CD14-positive monocyte (primary cell): ENCODE data around the gene PRTFDC1. TPM values are rescaled to one million over a fixed set of nuclear protein-coding genes. Genes with fewer than 3 reads are reported as not detected.
"Not testable (repeated sequence)": the region's sequence is repeated elsewhere in the genome, so short reads cannot be mapped to it uniquely, and the experiment has no call there.

ENCODE experiments used
- DNase-seq, 3 donors: peaks; one replicate each; pipeline ENCODE4 v3.0.0-alpha.2; 2011 to 2022
- H2AFZ ChIP-seq: 2 replicates; pipeline ENCODE4 v1.6.0; 2012; ENCODE audit warnings: mild to moderate bottlenecking, low read depth, low read length, inconsistent platforms; ENCODE audit not compliant: insufficient read depth, poor library complexity, severe bottlenecking
- H3K27ac ChIP-seq, 2 donors: 1 replicate in 1 of 2; 2 replicates in 1 of 2; pipeline ENCODE4 v1.5.1; 2012 to 2013; ENCODE audit warnings: low read length in 2 of 2, control low read depth in 1 of 2, inconsistent platforms in 1 of 2, low read depth in 1 of 2, mild to moderate bottlenecking in 1 of 2
- H3K27me3 ChIP-seq, 2 donors: one replicate each; pipeline versions ENCODE4 v1.6.0 to v1.6.1; 2011 to 2013; ENCODE audit warnings: low read length in 2 of 2; ENCODE audit not compliant: control insufficient read depth in 2 of 2, insufficient read depth in 2 of 2
- H3K36me3 ChIP-seq, 2 donors: replicated peaks in 1 of 2; 1 replicate in 1 of 2; 2 replicates in 1 of 2; pipeline versions ENCODE4 v1.5.1 to v1.6.1; 2012 to 2013; ENCODE audit warnings: low read length in 2 of 2, control low read depth in 1 of 2, inconsistent platforms in 1 of 2, mild to moderate bottlenecking in 1 of 2; ENCODE audit not compliant: insufficient read depth in 2 of 2, control insufficient read depth in 1 of 2
- H3K4me1 ChIP-seq, 2 donors: 1 replicate in 1 of 2; 2 replicates in 1 of 2; pipeline versions ENCODE4 v1.5.1 to v1.6.1; 2012 to 2013; ENCODE audit warnings: low read length in 2 of 2, control low read depth in 1 of 2, inconsistent platforms in 1 of 2, mild to moderate bottlenecking in 1 of 2, moderate library complexity in 1 of 2; ENCODE audit not compliant: insufficient read depth in 2 of 2, control insufficient read depth in 1 of 2
- H3K4me2 ChIP-seq: replicated peaks from 2 replicates; pipeline ENCODE3; 2012; ENCODE audit warnings: low read length, moderate library complexity, mild to moderate bottlenecking; ENCODE audit not compliant: poor library complexity, severe bottlenecking; ENCODE audit errors: extremely low read depth
- H3K4me3 ChIP-seq, 3 experiments: fragments of 200-600 bp in 1 of 3; sonication (generic) in 1 of 3; replicated peaks in 1 of 3; 1 replicate in 2 of 3; 2 replicates in 1 of 3; pipeline ENCODE4 v1.5.1; 2011 to 2013; ENCODE audit warnings: low read length in 3 of 3, mild to moderate bottlenecking in 3 of 3, control low read depth in 2 of 3, low read depth in 2 of 3, inconsistent platforms in 1 of 3, moderate library complexity in 1 of 3
- H3K79me2 ChIP-seq: 2 replicates; pipeline ENCODE4 v1.6.0; 2012; ENCODE audit warnings: mild to moderate bottlenecking, control low read depth, inconsistent platforms, low read length, moderate library complexity; ENCODE audit not compliant: insufficient read depth
- H3K9ac ChIP-seq: 2 replicates; pipeline ENCODE4 v1.6.0; 2017; ENCODE audit warnings: low read length, mild to moderate bottlenecking; ENCODE audit not compliant: insufficient read depth, poor library complexity, severe bottlenecking
- H3K9me3 ChIP-seq, 2 donors: replicated peaks in 1 of 2; 1 replicate in 1 of 2; 2 replicates in 1 of 2; pipeline versions ENCODE4 v1.5.1 to v1.6.1; 2012 to 2013; ENCODE audit warnings: low read length in 2 of 2, control low read depth in 1 of 2; ENCODE audit not compliant: control insufficient read depth in 1 of 2, insufficient read depth in 1 of 2
- H4K20me1 ChIP-seq: 2 replicates; pipeline ENCODE4 v1.6.0; 2012; ENCODE audit warnings: mild to moderate bottlenecking, low read length, control low read depth, moderate library complexity; ENCODE audit not compliant: insufficient read depth
- H3K27ac Mint-ChIP-seq, 7 donors: one replicate each; pipeline ENCODE4 v1.8.0; 2020; ENCODE audit warnings: mild to moderate bottlenecking in 7 of 7, mixed read lengths in 7 of 7, moderate library complexity in 6 of 7, inconsistent platforms in 2 of 7
- H3K27me3 Mint-ChIP-seq, 3 donors: one replicate each; pipeline ENCODE4 v1.8.0; 2021 to 2022; ENCODE audit warnings: low read depth in 3 of 3, mild to moderate bottlenecking in 3 of 3, mixed read lengths in 3 of 3, moderate library complexity in 3 of 3, inconsistent platforms in 1 of 3
- H3K36me3 Mint-ChIP-seq, 2 donors: one replicate each; pipeline ENCODE4 v1.8.0; 2020; ENCODE audit warnings: mixed read lengths in 2 of 2, inconsistent platforms in 1 of 2, mild to moderate bottlenecking in 1 of 2
- H3K4me1 Mint-ChIP-seq: one replicate; pipeline ENCODE4 v1.8.0; 2020; ENCODE audit warnings: mild to moderate bottlenecking, mixed read lengths
- H3K4me3 Mint-ChIP-seq, 2 donors: one replicate each; pipeline ENCODE4 v1.8.0; 2020; ENCODE audit warnings: mild to moderate bottlenecking in 2 of 2, mixed read lengths in 2 of 2, moderate library complexity in 1 of 2
- H3K9me3 Mint-ChIP-seq, 7 donors: one replicate each; pipeline ENCODE4 v1.8.0; 2020 to 2022; ENCODE audit warnings: mixed read lengths in 7 of 7, mild to moderate bottlenecking in 6 of 7, moderate library complexity in 6 of 7, inconsistent platforms in 2 of 7
- CTCF ChIP-seq: fragments of 200-600 bp; IDR thresholded peaks from one replicate; pipeline ENCODE4 v1.8.0; 2022; ENCODE audit warnings: antibody characterized with exemption, mild to moderate bottlenecking
- WGBS: methylation state at CpG from one replicate; pipeline ENCODE4 v1.1.5; 2013; ENCODE audit warnings: missing lambda C conversion rate; ENCODE audit not compliant: insufficient coverage; 5-methylcytosine and 5-hydroxymethylcytosine counted together
- intact Hi-C, 2 donors: fragments of 100-400 bp; cut with micrococcal nuclease; formaldehyde crosslinking; loops; one replicate each; pipeline versions ENCODE4 v1.15.0 to v1.15.1; 2023
- polyA plus RNA-seq, 3 donors: library from polyadenylated mRNA; depleted of rRNA in 1 of 3; unstranded in 2 of 3; stranded (reverse) in 1 of 3; fragments of 300-500 nt in 2 of 3; fragments of >200 nt in 1 of 3; fragmentation: Illumina TruSeq in 2 of 3; gene quantifications; 1 replicate in 2 of 3; 2 replicates in 1 of 3; pipeline ENCODE4 v1.2.3, GENCODE V29; 2012 to 2021

PRTFDC1 gene
- polyA plus RNA-seq, 3 donors = not detected

GRCh38 chr10:24971374-24971773 lies 19.0 kb upstream of the PRTFDC1 start:
- no peak for DNase-seq
- no peaks in the 10 kb centered on the region for H3K9me3 ChIP-seq

GRCh38 chr10:24969841-24970281 lies 17.5 kb upstream of the PRTFDC1 start:
- no peak overlapping the region for H3K27ac ChIP-seq
- H3K4me2 ChIP-seq = no peak overlapping the region
- Mint-ChIP-seq H3K4me1 (no peaks in the 10 kb centered on the region), H3K27me3 (peaks cover 2 to 4% (median 3%) of the 10 kb centered on the region in 3 donors), H3K9me3 (peaks cover 0 to 5% (median 0%) of the 10 kb centered on the region in 7 donors), H3K27ac (no peak overlapping the region), H3K4me3 (no peak overlapping the region), H3K36me3 (no peaks in the 10 kb centered on the region)
- no peaks in the 10 kb centered on the region for H3K79me2 ChIP-seq
- no peak overlapping the region for H3K9ac ChIP-seq
- no peaks in the 10 kb centered on the region for H3K27me3 ChIP-seq
- no peak overlapping the region for H2AFZ ChIP-seq
- no peak overlapping the region for H3K4me3 ChIP-seq
- no peaks in the 10 kb centered on the region for H4K20me1 ChIP-seq
- DNase-seq = no peak
- no peaks in the 10 kb centered on the region for H3K9me3 ChIP-seq
- intact Hi-C loops = no loop called here
- H3K4me1 ChIP-seq = no peaks in the 10 kb centered on the region
- TF ChIP-seq CTCF = no peak
- WGBS = no CpG with 5 or more reads among the region's 2 CpGs
- no peaks in the 10 kb centered on the region for H3K36me3 ChIP-seq

More at GRCh38 chr10:24971374-24971773, 19.0 kb upstream of the PRTFDC1 start:
- H3K4me3 Mint-ChIP-seq = no peak overlapping the region
- peaks cover 2 to 4% (median 3%) of the 10 kb centered on the region in 3 donors for H3K27me3 Mint-ChIP-seq
- no peak for TF ChIP-seq CTCF
- no peak overlapping the region for H3K27ac ChIP-seq
- peaks cover 0 to 4% (median 0%) of the 10 kb centered on the region in 7 donors for H3K9me3 Mint-ChIP-seq
- no peak overlapping the region for H3K4me3 ChIP-seq
- H3K4me1 Mint-ChIP-seq = no peaks in the 10 kb centered on the region
- H3K9ac ChIP-seq = no peak overlapping the region
- no peak overlapping the region for H3K27ac Mint-ChIP-seq
- H3K4me1 ChIP-seq = no peaks in the 10 kb centered on the region
- no peak overlapping the region for H3K4me2 ChIP-seq
- H3K27me3 ChIP-seq = no peaks in the 10 kb centered on the region
- no peak overlapping the region for H2AFZ ChIP-seq
- H3K36me3 Mint-ChIP-seq = no peaks in the 10 kb centered on the region
- intact Hi-C loops = no loop called here
- H3K79me2 ChIP-seq = no peaks in the 10 kb centered on the region
- H4K20me1 ChIP-seq = no peaks in the 10 kb centered on the region
- H3K36me3 ChIP-seq = no peaks in the 10 kb centered on the region

- H3K4me3 Mint-ChIP-seq, H3K36me3 Mint-ChIP-seq: not testable (repeated sequence)
Measured at GRCh38 chr10:24968951-24969350, 16.5 kb upstream of the PRTFDC1 start.

More at GRCh38 chr10:24968951-24969350, 16.5 kb upstream of the PRTFDC1 start:
- H3K9me3 Mint-ChIP-seq, H3K36me3 ChIP-seq, H3K27ac Mint-ChIP-seq, H3K4me1 ChIP-seq, H3K4me3 ChIP-seq, H3K27me3 Mint-ChIP-seq, H3K9ac ChIP-seq, H4K20me1 ChIP-seq, H3K79me2 ChIP-seq, H2AFZ ChIP-seq, H3K4me2 ChIP-seq, H3K27me3 ChIP-seq, H3K9me3 ChIP-seq, H3K27ac ChIP-seq, H3K4me1 Mint-ChIP-seq, DNase-seq, intact Hi-C loops: not testable (repeated sequence)
- WGBS = 100% methylated on average over 2 of the region's 11 CpGs
